Stimulated activated CD8-positive, alpha-beta memory T cell treated with anti-CD3 and anti-CD28 coated beads, Interleukin-4, amount 100 ng/mL, for 4 hours (primary cell): ENCODE results near the gene GP5.

Experiments
- DNase-seq, 2 donors: peaks; one replicate each; pipeline ENCODE4 v3.0.0-alpha.2; 2020; ENCODE audit warnings: low read depth in 2 of 2, low spot score in 1 of 2

Gene GP5

DNA sequence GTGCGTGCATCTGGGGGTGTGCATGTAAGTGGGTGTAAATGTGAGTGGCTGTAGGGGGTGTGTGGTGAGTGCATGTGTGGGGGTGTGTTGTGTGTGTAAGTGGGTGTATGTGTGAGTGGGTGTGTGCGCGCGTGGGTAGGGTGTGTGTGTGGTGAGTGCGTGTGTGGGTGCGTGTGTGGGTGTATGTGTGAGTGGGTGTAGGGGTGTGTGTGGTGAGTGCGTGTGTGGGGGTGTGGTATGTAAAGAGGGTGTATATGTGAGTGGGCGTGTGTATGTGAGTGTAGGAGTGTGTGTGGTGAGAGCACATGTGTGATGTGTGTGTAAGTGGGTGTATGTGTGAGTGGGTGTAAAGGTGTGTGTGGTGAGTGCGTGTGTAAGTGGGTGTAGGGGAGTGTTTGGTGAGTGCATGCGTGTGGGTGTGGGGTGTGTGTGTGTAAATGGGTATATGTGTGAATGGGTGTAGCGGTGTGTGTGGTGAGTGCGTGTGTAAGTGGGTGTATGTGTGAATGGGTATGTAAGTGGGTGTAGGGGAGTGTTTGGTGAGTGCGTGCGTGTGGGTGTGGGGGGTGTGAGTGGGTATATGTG, 47.0 kb downstream of the GP5 start:
- DNase-seq, result no peak

DNA sequence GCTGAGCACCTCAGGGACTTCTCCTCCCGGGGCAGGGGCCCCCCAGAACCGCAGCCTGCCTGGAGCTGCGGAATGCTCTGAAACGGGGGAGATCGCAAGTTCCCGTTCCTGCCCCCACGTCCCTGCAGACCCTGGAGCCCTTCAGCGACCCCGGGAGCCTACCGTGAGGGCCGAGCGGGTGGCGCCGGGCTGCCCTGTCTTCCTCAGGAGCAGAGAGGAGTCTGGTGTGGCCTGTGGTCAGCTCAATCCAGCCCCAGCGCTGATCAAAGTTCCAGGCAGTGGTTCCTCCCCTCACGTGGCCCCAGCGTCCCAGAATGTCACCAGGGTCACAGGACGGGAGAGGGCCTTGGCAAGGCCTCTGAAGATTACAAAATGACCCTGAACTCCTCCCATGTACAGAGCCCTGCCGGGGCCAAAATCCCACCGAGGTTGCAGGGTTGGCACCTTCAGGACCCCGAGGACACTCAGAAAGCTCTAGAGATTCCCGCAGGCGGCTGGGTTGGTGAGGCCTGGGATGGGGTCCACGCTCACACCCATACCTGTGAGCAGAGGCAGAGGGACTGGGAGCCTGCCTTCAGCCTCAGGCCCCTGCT, 47.9 kb downstream of the GP5 start, which contains the start of gene CPN2:
Gene CPN2, minus strand, starts transcription at position 249 of the 593 bp plus-strand sequence. CDS start 8,626 bp downstream, outside the sequence.
- no peak for DNase-seq

DNA sequence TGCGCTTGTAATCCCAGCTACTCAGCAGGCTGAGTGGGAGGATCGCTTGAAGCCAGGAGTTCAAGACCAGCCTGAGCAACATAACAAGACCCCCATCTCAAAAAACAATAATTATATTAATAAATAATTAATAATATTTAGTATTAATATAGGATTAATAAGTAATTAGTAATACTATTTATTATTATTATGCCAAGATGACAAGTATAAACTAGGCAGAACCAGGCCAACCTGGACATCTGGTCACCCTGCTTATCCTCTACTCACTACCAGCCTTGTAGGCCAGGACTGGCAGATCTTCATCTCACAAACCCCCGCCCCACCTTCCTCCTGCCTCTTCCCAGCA, 48.4 kb downstream of the GP5 start:
- no peak for DNase-seq

DNA sequence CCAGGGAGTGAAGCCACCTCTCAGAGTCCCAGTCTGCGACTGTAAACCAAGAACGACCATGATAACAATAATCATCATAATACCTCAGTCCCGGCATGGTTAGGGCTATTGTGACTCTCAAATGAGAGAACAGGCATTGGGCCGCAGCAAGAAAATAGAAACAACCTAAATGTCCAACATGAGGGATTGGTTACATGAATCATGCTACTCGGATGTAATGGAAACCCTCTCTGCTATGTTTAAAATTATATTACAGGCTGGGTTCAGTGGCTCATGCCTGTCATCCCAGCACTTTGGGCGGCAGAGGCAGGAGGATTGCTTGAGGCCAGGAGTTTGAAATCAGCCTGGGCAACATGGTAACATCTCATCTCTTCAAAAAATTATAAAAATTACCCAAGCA, 50.7 kb downstream of the GP5 start:
- DNase-seq, result no peak

DNA sequence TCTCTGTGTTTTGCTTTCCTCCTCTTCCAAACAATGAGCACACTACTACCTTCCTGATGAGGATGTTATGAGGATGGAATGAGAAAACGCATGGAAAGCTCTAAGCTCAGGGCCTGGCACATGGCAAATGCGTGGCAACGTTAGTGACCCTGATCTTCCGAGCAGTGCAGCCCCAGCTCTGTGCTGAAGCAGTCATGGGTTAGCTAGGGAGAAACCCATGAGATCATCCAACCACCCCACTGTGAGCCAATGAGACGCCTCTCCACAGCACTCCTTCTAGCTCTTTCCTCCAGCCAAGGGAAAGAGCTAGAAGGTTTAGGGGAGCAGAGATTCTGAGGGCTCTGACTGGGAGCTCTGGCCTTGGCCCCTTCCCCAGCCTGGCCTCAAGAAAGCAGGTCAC, 52.4 kb downstream of the GP5 start:
- no peak for DNase-seq

DNA sequence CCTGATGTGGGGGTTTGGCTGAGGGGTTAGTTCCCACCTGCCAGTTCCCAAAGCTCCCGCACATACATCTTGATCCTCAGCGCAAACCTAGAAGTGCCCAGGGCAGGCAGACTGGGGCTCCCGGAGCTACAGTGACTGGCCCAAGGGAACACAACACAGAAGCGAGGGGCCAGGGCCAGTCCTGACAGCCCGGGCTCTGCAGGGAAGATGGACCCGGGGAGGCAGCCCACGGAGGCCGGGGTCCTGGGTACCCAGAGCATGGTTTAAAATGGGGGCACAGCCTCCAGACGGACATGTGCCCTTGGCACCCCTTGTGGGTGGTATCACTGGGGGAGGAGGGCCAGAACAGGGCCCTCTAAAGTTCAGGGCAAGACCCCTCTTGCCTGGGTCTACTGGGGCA, 53.0 kb downstream of the GP5 start:
- no peak for DNase-seq
